NK-92 (cell line): ENCODE data around the gene ELP1.
"Not testable (repeated sequence)": the region's sequence is repeated elsewhere in the genome, so short reads cannot be mapped to it uniquely, and the experiment has no call there.

Experiments used
- DNase-seq: peaks from one replicate; lab custom pipeline; 2025; ENCODE audit not compliant: unreplicated experiment; lab: John Stamatoyannopoulos, UW

ELP1 gene

DNA sequence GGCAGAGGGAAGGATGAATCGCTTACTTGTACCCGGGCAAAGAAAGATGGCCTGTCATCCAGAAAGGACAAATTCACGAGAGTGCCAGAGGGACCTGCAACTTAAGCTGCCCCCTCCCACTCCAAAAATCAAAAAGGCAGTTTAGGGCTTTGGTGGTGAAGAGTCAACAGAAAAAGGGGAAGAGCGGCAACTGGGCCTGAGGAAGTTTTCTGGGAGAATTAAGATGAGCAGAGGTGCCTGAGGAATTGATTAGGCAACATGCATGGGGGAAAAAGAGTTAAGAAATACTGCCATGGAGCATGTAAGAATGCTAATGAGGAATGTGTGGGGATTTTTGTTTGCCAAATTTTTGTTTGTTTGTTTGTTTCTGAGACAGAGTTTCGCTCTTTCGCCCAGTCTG, 76.4 kb downstream of the ELP1 start:
- no peak for DNase-seq

DNA sequence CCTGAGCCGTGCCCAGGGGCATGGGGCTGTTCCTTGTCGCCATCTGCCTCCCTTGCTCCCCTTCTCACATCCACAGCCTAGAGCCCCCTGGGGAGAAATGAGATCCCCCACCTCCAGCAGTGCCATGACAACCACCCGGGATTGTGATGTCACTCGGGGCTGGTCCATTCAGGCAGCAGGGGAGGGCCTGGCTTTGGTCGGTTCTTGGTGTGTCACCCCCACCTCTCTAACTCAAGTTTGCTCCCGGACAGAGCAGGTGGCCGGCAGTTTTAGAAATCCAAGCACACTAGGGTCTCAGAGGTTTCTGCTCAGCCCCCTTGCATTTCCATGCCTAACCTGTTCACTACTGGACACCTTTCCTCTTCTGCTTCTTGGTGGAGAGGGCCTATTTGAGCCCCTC, 78.0 kb downstream of the ELP1 start, which contains the start of gene ACTL7B:
TSS of gene ACTL7B (minus strand) at position 99 of the 400 bp plus-strand sequence. CDS start at position 43, 56 bp downstream.
- DNase-seq = no peak

GRCh38 chr9:108855529-108855886, 78.4 kb downstream of the ELP1 start:
- DNase-seq = no peak

DNA sequence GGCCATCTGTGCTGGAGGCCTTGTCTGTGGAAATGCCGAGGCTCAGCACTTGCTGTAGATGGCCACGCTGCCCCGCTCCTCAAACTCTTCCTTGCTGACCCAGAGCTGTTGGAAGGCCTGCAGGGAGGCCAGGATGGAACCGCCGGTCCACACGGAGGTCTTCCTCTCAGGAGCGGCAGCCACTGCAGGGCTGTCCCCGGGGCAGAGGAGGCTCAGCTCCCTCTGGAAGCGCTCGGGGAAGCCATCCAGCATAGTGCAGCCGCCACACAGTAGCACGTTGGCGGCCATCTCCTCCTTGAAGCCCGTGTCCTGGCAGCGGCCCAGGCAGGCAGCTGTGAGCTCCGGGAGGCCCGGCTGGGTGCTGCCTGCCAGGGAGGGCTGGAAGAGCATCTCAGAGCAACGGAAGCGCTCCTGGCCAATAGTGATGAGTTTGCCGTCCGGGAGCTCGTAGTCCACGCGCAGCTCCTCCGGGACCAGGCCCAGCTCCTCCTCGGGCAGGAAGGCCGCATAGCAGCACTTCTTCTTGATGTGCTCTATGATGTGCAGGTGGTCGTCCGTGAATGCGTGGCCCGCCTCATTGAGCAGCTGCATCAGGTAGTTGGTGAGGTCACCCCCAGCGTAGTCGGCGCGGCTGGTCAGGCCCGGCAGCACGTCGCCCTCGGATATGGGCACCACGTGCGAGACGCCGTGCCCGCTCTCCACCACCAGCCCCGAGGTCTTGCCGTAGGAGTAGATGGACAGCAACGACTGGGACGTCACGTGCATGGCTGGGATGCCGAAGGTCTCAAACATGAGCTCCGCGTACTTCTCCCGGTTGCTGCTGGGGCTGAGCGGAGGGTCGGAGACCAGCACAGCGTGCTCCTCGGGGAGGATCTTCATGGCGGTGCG, 79.0 kb downstream of the ELP1 start:
- no peak for DNase-seq

DNA sequence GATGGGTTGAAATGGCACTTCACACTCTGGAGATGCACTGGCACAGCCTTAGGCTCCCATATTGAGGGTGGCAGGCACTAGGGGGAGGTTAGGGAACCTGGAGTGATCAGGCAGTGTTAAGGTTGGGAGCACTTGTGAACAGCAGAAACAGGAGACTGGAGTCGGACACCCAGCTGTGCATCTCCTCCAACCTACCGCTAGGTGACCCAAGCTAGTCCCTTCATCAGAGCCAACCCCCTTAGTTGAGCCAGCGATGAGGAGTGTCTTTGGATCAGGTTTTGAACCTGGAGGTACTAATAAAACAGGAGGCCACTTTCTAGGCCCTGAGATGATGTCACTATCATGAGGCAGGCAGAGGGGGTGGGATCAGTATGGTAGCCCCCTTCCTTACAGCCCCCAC, 79.8 kb downstream of the ELP1 start:
- no peak for DNase-seq

GRCh38 chr9:108852079-108852478, 81.8 kb downstream of the ELP1 start:
- DNase-seq = no peak

- no peak for DNase-seq
Measured at GRCh38 chr9:108851138-108851537, 82.8 kb downstream of the ELP1 start.

DNA sequence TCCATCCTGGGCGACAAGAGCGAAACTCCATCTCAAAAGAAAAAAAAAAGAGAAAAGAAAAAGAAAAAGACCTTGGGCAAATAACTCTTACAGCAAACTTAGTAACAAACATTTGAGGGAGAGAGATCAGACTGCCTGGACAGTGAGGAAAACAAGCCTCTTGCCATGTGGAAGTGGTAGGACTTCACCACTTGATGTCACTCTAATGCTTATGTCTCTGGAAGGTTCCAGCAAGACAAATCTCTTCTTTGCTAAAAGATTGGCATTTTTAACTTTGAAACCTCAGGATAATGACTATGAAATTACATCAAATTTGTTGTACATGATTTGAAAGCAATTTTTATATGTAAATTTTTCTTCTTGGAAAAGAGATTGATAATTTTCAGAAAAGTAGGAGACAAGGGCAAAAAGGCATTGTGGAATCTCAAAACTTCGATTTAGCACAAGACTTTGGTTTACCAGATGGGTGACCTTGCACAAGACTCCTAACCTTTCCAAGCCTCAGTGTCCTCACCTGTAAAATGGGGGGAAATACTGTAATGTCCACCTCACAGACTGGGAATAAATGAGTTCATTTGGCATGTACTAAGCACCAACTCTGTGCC, 83.5 kb downstream of the ELP1 start:
- no peak for DNase-seq

DNA sequence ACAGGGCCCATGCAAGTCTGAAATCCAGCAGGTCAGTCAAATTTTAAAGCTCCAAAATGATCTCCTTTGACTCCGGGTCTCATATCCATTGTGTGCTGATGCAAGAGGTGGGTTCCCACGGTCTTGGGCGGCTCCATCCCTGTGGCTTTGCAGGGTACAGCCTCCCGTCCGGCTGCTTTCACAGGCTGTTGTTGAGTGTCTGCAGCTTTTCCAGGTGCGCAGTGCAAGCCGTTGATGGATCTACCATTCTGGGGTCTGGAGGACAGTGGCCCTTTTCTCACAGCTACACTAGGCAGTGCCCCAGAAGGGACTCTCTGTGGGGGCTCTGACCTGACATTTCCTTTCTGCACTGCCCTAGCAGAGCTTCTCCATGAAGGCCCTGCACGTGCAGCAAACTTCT, 85.6 kb downstream of the ELP1 start:
- DNase-seq = not testable (repeated sequence)

- no peak for DNase-seq
Measured at GRCh38 chr9:108845947-108846346, 88.0 kb downstream of the ELP1 start.

GRCh38 chr9:108845507-108845906, 88.4 kb downstream of the ELP1 start:
- DNase-seq = no peak

- no peak for DNase-seq
Measured at GRCh38 chr9:108844856-108845255, 89.1 kb downstream of the ELP1 start.

GRCh38 chr9:108844391-108844790, 89.5 kb downstream of the ELP1 start:
- no peak for DNase-seq

DNA sequence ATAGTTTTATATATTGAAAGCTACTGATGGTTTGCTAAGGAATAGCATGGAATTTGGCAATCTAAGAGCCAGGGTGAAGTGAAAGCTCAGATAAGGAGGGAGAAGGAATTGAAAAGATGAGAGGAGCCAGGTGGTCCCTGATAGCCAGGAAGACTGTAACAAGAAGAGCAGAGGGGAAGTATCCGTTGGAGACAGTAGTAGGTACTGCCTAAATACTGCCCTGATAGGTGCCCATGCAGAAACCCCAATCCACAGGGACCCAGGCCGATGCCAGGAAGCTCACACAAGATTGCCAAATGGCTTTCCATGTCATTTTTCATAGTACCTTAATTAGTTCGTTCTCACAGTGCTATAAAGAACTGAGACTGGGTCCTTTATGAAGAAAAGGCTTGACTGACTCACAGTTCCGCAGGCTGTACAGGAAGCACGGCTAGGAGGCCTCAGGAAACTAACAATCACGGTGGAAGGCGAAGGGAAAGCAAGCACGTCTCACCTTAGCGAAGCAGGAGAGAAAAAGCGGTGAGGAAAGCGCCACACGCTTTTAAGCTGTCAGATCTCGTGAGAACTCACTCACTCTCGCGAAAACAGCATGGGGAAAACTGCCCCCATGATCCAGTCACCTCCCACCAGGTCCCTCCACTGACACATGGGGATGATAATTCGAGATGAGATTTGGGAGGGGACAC, 91.2 kb downstream of the ELP1 start:
- DNase-seq = no peak

DNA sequence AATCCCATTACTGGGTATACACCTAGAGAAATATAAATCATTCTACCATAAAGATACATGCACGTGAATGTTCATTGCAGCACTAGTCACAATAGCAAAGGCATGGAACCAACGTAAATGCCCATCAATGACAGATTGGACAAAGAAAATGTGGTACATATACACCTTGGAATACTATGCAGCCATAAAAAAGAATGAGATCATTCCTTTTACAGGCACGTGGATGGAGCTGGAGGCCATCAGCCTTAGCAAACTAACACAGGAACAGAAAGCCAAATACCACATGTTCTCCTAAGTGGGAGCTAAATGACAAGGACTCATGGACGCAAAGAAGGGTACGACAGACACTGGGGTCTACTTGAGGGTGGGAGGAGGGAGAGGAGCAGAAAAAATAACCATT, 94.4 kb downstream of the ELP1 start:
- DNase-seq = not testable (repeated sequence)

DNA sequence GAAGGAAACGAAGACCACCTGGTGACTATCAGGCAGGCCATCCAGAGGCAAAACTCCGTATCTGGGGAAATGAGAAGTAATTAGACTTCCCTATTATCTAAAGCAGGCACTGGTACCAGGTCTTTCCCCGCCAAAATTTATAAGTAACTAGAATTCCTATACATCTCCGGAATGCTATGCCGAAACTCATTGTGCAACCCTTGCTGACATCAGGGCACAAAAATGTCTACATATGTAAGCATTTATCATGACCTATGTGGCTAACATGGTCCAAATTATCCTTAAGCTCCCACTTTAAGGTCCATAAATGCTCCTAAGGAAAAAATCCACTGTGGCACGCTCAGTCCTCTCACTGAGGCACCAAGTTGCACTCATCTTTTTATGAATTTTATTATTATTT, 95.9 kb downstream of the ELP1 start:
- no peak for DNase-seq

GRCh38 chr9:108837530-108837929, 96.4 kb downstream of the ELP1 start:
- no peak for DNase-seq

- no peak for DNase-seq
Measured at GRCh38 chr9:108836781-108837180, 97.1 kb downstream of the ELP1 start.

- no peak for DNase-seq
Measured at GRCh38 chr9:108836319-108836718, 97.6 kb downstream of the ELP1 start.

- DNase-seq = no peak
Measured at GRCh38 chr9:108835831-108836230, 98.1 kb downstream of the ELP1 start.

- no peak for DNase-seq
Measured at GRCh38 chr9:108834959-108835665, 98.8 kb downstream of the ELP1 start.

GRCh38 chr9:108832179-108832500, 101.8 kb downstream of the ELP1 start:
- DNase-seq = no peak
